Bone marrow (tissue), 2 donors: ENCODE data around the gene DRC3.

Experiments
- DNase-seq, 2 donors: peaks; one replicate each; lab custom pipeline; 2025; lab: John Stamatoyannopoulos, UW

DRC3 gene

GRCh38 chr17:18055597-18055996 lies 82.9 kb downstream of the DRC3 start:
- no peak for DNase-seq

- DNase-seq: no peak
Measured at GRCh38 chr17:18056214-18056613, 83.6 kb downstream of the DRC3 start.

GRCh38 chr17:18059283-18059682 lies 86.6 kb downstream of the DRC3 start:
- DNase-seq: no peak

GRCh38 chr17:18064053-18064452 lies 91.4 kb downstream of the DRC3 start:
- no peak for DNase-seq

- DNase-seq: no peak
Measured at GRCh38 chr17:18065546-18065945, 92.9 kb downstream of the DRC3 start.
